Stimulated activated CD8-positive, alpha-beta memory T cell treated with anti-CD3 and anti-CD28 coated beads, Interleukin-12 subunit alpha, Interleukin-12 subunit beta, amount 100 ng/mL, for 4 hours (primary cell): ENCODE results near the gene TEX12.
"Not testable (repeated sequence)": the region's sequence is repeated elsewhere in the genome, so short reads cannot be mapped to it uniquely, and the experiment has no call there.

Experiments used
- DNase-seq: peaks from one replicate; pipeline ENCODE4 v3.0.0-alpha.2; 2020; ENCODE audit warnings: low read depth

The TEX12 gene

DNA sequence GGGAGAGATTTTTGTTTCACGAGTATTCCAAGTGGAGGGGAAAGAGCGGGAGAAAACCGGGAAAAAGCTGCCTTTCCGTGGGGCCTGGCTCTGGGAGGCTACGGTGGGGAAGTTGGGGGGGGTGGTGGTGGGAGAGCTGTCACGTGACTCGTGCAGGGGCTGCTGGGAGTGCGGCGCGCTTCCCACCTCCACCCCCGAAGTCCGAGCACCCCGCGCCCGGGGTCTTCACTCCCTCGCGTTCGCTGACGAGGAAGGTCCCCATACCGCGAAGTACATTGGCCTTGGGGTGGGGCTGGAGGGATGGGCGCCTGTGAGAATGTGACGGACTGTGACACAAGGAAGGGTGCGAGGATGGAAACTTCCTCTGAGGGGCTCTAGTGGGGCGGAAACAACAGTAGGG is at the start of gene TEX12:
Gene TEX12, plus strand, starts transcription at position 228 of the 400 bp plus-strand sequence. CDS start 1,897 bp downstream, outside the sequence.
- DNase-seq: no peak

- no peak for DNase-seq
Observed at GRCh38 chr11:112118176-112118575, 49.0 kb upstream of the TEX12 start.

DNA sequence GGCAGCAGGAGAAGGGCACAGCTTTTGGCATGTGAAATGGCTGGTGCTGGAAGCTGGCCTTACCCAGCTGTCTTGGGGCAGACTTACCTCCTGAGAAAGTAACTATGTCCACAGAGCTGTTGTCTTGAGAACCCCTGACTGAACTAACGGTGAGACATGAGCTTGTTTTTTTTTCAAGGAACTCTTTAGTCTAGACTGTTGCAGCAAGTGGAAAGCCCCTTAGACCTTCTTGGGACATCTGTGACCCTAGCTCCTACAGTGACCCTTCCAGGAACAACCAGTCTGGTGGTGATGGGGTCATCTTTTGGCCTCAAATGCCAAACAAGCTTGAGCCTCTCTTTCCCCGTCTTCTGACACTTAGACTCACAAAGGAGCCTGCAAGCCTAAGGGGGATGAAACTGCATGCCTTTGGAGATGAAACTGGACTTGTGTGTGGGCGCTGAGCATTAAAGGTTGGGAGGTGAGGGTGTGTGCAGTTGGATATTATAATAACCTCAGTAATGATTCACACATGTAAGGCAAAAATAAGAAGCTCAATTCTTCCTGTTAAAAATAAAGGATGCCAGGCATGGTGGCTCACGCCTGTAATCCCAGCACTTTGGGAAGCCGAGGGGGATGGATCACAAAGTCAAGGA is 45.1 kb upstream of the TEX12 start:
- DNase-seq: no peak

GRCh38 chr11:112123129-112123528 is 44.0 kb upstream of the TEX12 start:
- no peak for DNase-seq

- no peak for DNase-seq
Observed at GRCh38 chr11:112127056-112127455, 40.1 kb upstream of the TEX12 start.

DNA sequence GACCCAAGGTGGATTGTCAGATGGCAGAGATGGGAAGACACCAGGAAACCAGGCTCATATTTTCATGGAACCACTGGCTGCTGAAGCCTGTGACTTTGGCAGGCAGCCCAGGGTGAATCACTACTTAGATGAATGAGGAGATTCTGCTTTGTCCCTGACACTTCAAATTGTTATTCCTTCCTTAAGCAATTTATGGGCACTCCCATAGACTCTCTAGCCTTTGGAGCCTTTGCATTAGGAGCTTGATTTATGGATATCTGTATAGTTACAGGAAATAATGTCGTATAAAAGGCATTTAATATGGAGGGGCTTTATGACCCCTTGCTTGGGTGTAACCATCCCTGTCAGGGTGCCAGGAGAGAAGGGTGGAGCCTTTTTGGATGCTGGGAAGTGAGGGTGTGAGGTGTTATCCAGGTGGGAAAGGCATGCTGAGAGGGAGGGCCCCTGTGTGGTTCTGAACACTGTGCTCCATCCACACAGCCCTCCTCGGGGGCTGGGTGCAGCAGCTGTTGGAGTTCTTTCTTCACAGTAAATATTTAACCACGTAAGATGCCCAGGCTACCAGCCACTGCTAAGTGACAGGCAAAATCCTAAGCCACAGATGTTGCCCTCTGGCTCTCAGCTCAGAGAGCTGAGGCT is 38.6 kb upstream of the TEX12 start:
- DNase-seq: no peak

- no peak for DNase-seq
Observed at GRCh38 chr11:112129656-112130055, 37.5 kb upstream of the TEX12 start.

DNA sequence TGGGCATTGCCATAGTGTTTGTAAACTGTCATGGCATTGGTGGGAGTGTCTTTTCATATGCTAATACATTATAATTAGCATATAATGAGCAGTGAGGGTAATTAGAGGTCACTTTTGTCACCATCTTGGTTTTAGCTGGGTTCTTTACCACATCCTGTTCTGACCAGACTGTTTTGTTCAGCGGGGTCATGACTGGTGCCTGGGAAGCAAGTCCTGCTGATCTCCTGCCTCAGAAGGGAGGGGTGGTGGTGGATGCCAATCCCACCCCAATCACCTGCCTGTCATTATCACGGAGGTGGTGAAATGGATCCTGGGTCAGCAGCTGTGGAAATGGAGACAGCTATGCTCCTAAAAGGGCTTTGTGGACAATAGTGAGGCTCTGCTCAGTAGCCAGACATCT is 34.4 kb upstream of the TEX12 start:
- DNase-seq: no peak

GRCh38 chr11:112134473-112134872 is 32.7 kb upstream of the TEX12 start:
- DNase-seq: no peak

GRCh38 chr11:112143597-112143996 is 23.6 kb upstream of the TEX12 start:
- no peak for DNase-seq

- no peak for DNase-seq
Observed at GRCh38 chr11:112150517-112150916, 16.7 kb upstream of the TEX12 start.

GRCh38 chr11:112156153-112156955 is 10.8 kb upstream of the TEX12 start:
- DNase-seq: no peak

- DNase-seq: no peak
Observed at GRCh38 chr11:112156956-112157766, 10.0 kb upstream of the TEX12 start.

DNA sequence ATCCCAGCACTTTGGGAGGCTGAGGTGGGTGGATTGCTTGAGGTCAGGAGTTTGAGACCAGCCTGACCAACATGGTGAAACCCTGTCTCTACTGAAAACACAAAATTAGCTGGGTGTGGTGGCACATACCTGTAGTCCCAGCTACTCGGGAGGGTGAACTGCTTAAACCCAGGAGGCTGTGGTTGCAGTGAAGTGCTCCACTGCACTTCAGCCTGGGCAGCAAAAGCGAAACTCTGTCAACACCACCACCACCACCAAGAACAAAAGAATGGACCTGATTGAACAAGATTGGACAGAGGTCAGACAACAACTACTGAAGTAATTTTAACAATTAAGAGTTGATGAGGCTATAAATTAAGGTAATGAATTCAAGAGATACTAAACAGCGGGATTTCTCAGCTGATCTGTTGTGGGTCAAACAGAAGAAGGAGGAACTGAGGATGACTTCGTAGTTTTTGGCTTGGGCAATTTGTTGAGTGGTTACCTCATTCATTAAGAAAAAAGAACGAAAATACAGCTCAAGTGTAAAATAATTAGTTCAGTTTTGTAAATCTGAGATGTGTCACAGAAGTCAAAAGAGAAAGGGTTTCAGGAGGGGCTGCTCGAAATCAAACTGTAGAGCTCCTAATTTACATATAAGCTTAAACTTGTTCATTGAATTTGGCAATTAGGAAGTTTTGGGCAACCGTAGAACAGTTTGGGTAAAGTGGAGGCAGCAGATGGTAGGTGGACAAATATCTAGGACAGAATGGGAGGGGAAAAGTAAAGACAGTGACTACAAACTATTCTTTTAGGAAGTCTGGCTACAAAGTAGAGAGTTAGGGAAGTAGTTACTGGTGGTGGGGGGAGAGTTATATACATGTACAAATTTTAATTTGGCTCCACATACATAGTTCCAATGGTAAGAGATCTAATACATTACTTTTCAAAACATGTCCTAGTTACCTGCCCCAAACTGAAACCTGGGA is 7.8 kb upstream of the TEX12 start:
- no peak for DNase-seq

- no peak for DNase-seq
Observed at GRCh38 chr11:112160091-112160848, 6.9 kb upstream of the TEX12 start.

DNA sequence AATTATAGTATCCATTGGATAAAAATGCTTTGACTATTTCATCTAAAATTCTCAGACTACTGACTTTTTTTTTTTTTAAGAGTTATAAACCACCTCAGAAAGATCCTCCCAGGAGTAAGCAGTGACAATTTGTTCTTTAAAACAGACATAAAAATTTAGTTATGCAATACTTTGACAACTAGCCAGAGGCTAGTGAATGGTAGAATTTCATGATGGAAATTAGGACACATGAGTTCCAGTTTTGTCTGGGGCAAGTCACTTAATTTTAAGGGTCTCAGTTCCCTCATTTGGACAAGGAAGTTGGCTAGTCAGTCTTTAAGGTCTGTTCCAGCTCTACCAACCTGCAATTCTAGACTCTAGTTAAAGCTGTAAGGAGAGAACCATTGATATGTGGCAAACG is 6.2 kb upstream of the TEX12 start:
- DNase-seq: no peak

DNA sequence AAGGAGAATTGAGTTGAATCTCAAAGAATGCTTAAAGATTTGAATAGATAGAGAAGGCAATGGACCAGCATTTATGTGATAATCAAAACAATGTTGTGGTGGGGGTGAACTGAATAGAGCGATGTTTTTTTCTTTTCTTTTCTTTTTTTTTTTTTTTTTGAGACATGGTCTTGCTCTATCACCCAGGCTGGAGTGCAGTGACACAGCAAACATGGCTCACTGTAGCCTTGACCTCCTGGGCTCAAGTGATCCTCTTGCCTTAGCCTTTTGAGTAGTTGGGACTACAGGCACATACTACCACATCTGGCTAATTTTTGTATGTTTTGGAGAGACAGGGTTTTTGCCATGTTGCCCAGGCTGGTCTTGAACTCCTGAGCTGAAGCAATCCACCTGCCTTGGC is 5.0 kb upstream of the TEX12 start:
- not testable (repeated sequence) for DNase-seq

- no peak for DNase-seq
Observed at GRCh38 chr11:112162761-112163546, 4.2 kb upstream of the TEX12 start.

DNA sequence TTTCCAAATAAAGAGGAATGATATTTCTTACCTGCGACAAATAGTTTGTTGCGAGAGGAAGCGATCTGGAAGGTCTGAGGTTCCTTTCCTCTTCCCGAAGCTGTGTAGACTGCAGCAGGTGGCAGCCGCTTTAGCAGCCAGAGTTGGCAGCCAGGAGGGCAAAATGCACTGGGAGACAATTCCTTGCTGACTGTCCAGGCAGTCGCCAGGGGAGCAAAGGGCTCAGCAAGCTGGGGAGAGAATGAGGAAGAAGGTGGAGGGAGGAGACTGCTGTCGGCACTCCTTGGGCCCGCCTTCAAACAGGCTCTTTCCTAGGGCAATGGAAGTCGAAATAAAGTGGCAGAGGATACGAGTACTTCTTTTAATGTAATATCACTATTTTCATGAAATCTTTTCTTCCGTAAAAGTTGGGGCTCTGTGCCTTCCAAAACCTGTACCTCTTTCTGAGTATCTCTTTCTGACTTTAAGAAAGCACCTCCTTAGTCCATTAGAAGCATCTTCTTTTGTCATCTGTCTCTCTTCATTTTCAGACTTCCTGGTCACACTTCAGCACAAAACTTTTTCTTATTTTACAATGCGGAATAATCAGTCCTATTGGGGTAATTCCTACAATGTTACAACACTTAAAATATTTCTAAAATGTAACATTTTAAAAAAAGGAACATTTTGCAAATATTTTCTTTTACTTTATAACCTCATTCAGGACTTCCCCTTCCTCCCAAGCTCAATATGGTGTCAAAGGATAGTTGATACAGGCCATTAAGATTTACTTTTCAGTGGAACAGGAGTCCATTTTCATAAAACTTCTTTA is 3.1 kb upstream of the TEX12 start, which contains the start of gene IL18:
Gene IL18, minus strand, starts transcription at position 220 of the 811 bp plus-strand sequence. CDS start 9,041 bp downstream, outside the sequence.
- no peak for DNase-seq
